HG02870 (cell line): ENCODE results near the gene GPATCH4.

Experiments
- ATAC-seq: cut with Tn5 transposase; IDR thresholded peaks from one replicate; pipeline ENCODE4 v1.9.1; 2021; ENCODE audit warnings: mild to moderate bottlenecking, moderate library complexity; ENCODE audit not compliant: unreplicated experiment

Gene GPATCH4

GRCh38 chr1:156551066-156551643, 50.1 kb downstream of the GPATCH4 start:
- no peak for ATAC-seq

GRCh38 chr1:156550346-156550745, 50.9 kb downstream of the GPATCH4 start:
- no peak for ATAC-seq

- ATAC-seq, result no peak
Measured at GRCh38 chr1:156549831-156550230, 51.4 kb downstream of the GPATCH4 start.

GRCh38 chr1:156549390-156549789, 51.9 kb downstream of the GPATCH4 start:
- ATAC-seq, result no peak

- no peak for ATAC-seq
Measured at GRCh38 chr1:156547982-156548381, 53.3 kb downstream of the GPATCH4 start.

- ATAC-seq, result no peak
Measured at GRCh38 chr1:156547434-156547833, 53.8 kb downstream of the GPATCH4 start.

- no peak for ATAC-seq
Measured at GRCh38 chr1:156546267-156546666, 55.0 kb downstream of the GPATCH4 start.

- no peak for ATAC-seq
Measured at GRCh38 chr1:156544592-156545102, 56.6 kb downstream of the GPATCH4 start.
